Esophagus muscularis mucosa (tissue), 4 donors: Measurements from ENCODE around the gene TP53AIP1. TPM values are rescaled to one million over a fixed set of nuclear protein-coding genes. Genes with fewer than 3 reads are reported as not detected.

Source experiments
- DNase-seq: peaks from one replicate; pipeline ENCODE4 v3.0.0-alpha.2; 2017; ENCODE audit errors: extremely low spot score
- H3K27ac ChIP-seq, 4 donors: fragments of 200-600 bp; sonication (generic); replicated peaks in 1 of 4; 1 replicate in 3 of 4; 2 replicates in 1 of 4; pipeline ENCODE4 v1.5.1; 2016 to 2019; ENCODE audit warnings: mild to moderate bottlenecking in 1 of 4
- H3K27me3 ChIP-seq, 4 donors: fragments of 200-600 bp; sonication (generic); one replicate each; pipeline versions ENCODE4 v1.5.1 to v1.6.0; 2016 to 2019
- H3K36me3 ChIP-seq, 4 donors: fragments of 200-600 bp; sonication (generic); one replicate each; pipeline ENCODE4 v1.5.1; 2016 to 2019
- H3K4me1 ChIP-seq, 4 donors: fragments of 200-600 bp; sonication (generic); one replicate each; pipeline ENCODE4 v1.5.1; 2016 to 2019
- H3K4me3 ChIP-seq, 4 donors: fragments of 200-600 bp; sonication (generic); 1 replicate in 2 of 4; 2 replicates in 2 of 4; pipeline ENCODE4 v1.5.1; 2016 to 2019; ENCODE audit warnings: mild to moderate bottlenecking in 4 of 4, moderate library complexity in 1 of 4
- H3K9me3 ChIP-seq, 4 donors: fragments of 200-600 bp; sonication (generic); 1 replicate in 3 of 4; 2 replicates in 1 of 4; pipeline ENCODE4 v1.5.1; 2016 to 2019
- CTCF ChIP-seq, 3 experiments: fragments of 200-600 bp in 2 of 3; fragments of 450-650 bp in 1 of 3; sonication (generic) in 2 of 3; IDR thresholded peaks; one replicate each; pipeline ENCODE4 v1.5.1; 2017 to 2019; ENCODE audit warnings: antibody characterized with exemption in 3 of 3, mild to moderate bottlenecking in 2 of 3, moderate library complexity in 1 of 3
- EP300 ChIP-seq: sonication (generic); formaldehyde crosslinking; IDR thresholded peaks from one replicate; pipeline ENCODE4 v1.6.1; 2017; ENCODE audit warnings: antibody characterized with exemption
- POLR2A ChIP-seq: fragments of 450-650 bp; IDR thresholded peaks from one replicate; pipeline ENCODE4 v1.6.1; 2017; ENCODE audit warnings: antibody characterized with exemption, moderate library complexity, mild to moderate bottlenecking, low read depth
- POLR2AphosphoS5 ChIP-seq, 2 donors: sonication (generic); formaldehyde crosslinking; IDR thresholded peaks; one replicate each; pipeline ENCODE4 v1.6.1; 2017; ENCODE audit warnings: antibody characterized with exemption in 2 of 2
- WGBS: methylation state at CpG from one replicate; pipeline ENCODE4 v1.1.5; 2018; 5-methylcytosine and 5-hydroxymethylcytosine counted together
- intact Hi-C: fragments of 100-400 bp; cut with DNase I; formaldehyde crosslinking; loops from one replicate; pipeline ENCODE4 v1.15.1; 2023
- total RNA-seq, 4 donors: library from RNA; depleted of rRNA; stranded (reverse); fragments of >200 nt; gene quantifications; one replicate each; pipeline versions ENCODE4 v1.1.0 to v1.2.1, GENCODE V29; 2016

TP53AIP1 gene
- total RNA-seq, result under 1 TPM in 1 of 4 donors, not detected in 3; 0.57 TPM

GRCh38 chr11:128942817-128943427 lies at the start of gene TP53AIP1:
TSS of gene TP53AIP1 (minus strand) at chr11:128942871. CDS start at chr11:128937818, 5,053 bp downstream.
- no peak for DNase-seq
- H3K4me3 ChIP-seq, result no peak within 1 kb of the TSS
- H3K27ac ChIP-seq, result no peak within 1 kb of the TSS
- intact Hi-C loops, result no loop called here
- 85% methylated on average over 12 of the region's 21 CpGs for WGBS
- no peaks in the 10 kb centered on the region for H3K9me3 ChIP-seq
- H3K4me1 ChIP-seq, result no peaks in the 10 kb centered on the region
- TF ChIP-seq POLR2A (no peak), CTCF (IDR thresholded peaks at IDR 0.05) (no peak)
- no peaks in the 10 kb centered on the region for H3K36me3 ChIP-seq
- peaks cover 0 to 26% (median 0%) of the 10 kb centered on the region in 4 donors for H3K27me3 ChIP-seq

- DNase-seq, result no peak
- TF ChIP-seq POLR2A (no peak), EP300 (no peak), CTCF (IDR thresholded peaks at IDR 0.05) (no peak), POLR2AphosphoS5 (IDR thresholded peaks at IDR 0.05) (no peak)
- peaks cover 0 to 21% (median 6%) of the 10 kb centered on the region in 4 donors for H3K36me3 ChIP-seq
- no peak overlapping the region for H3K4me3 ChIP-seq
- no peaks in the 10 kb centered on the region for H3K9me3 ChIP-seq
- no peak overlapping the region for H3K27ac ChIP-seq
- intact Hi-C loops, result no loop called here
- no peaks in the 10 kb centered on the region for H3K4me1 ChIP-seq
- no peaks in the 10 kb centered on the region for H3K27me3 ChIP-seq
Measured at GRCh38 chr11:128988242-128988970, 45.7 kb upstream of the TP53AIP1 start.

GRCh38 chr11:128985880-128986279 lies 43.2 kb upstream of the TP53AIP1 start:
- Histone ChIP-seq H3K4me3 (no peak overlapping the region), H3K36me3 (peaks cover 0 to 37% (median 9%) of the 10 kb centered on the region in 4 donors), H3K4me1 (no peaks in the 10 kb centered on the region), H3K27ac (no peak overlapping the region), H3K9me3 (no peaks in the 10 kb centered on the region), H3K27me3 (no peaks in the 10 kb centered on the region)
- 86% methylated on average over 5 of the region's 5 CpGs for WGBS
- no peak for DNase-seq
- TF ChIP-seq POLR2A (no peak), EP300 (no peak), POLR2AphosphoS5 (IDR thresholded peaks at IDR 0.05) (no peak)
- intact Hi-C loops, result no loop called here

- Histone ChIP-seq H3K4me3 (no peak overlapping the region), H3K4me1 (no peaks in the 10 kb centered on the region), H3K27ac (no peak overlapping the region), H3K9me3 (no peaks in the 10 kb centered on the region), H3K27me3 (no peaks in the 10 kb centered on the region), H3K36me3 (peaks cover 0 to 58% (median 14%) of the 10 kb centered on the region in 4 donors)
- TF ChIP-seq CTCF (IDR thresholded peaks at IDR 0.05) (no peak), POLR2AphosphoS5 (IDR thresholded peaks at IDR 0.05) (no peak), POLR2A (no peak), EP300 (no peak)
- no peak for DNase-seq
- 92% methylated on average over 8 of the region's 8 CpGs for WGBS
- intact Hi-C loops, result no loop called here
Measured at GRCh38 chr11:128983023-128983422, 40.4 kb upstream of the TP53AIP1 start.

- intact Hi-C loops, result no loop called here
- H3K27ac ChIP-seq, result no peak overlapping the region
Measured at GRCh38 chr11:128981254-128981653, 38.6 kb upstream of the TP53AIP1 start.

More at GRCh38 chr11:128981254-128981653, 38.6 kb upstream of the TP53AIP1 start:
- no peaks in the 10 kb centered on the region for H3K9me3 ChIP-seq
- no peak for DNase-seq
- H3K36me3 ChIP-seq, result peaks cover 3 to 67% (median 19%) of the 10 kb centered on the region in 4 donors
- WGBS, result 77% methylated on average over 7 of the region's 7 CpGs
- H3K4me1 ChIP-seq, result no peaks in the 10 kb centered on the region
- H3K4me3 ChIP-seq, result no peak overlapping the region
- H3K27me3 ChIP-seq, result no peaks in the 10 kb centered on the region
- TF ChIP-seq EP300 (no peak), POLR2AphosphoS5 (IDR thresholded peaks at IDR 0.05) (no peak), POLR2A (no peak), CTCF (IDR thresholded peaks at IDR 0.05) (no peak)
